PC-9 (cell line): ENCODE measurements around the gene PPP1R13L.

Experiments
- EZH2 ChIP-seq: fragments of 200-600 bp; sonication (generic); IDR thresholded peaks from 2 replicates; pipeline ENCODE4 v1.8.0; 2017; ENCODE audit warnings: antibody characterized with exemption, low read depth
- TF ChIP-seq, protein P1 (sequence below): fragments of 200-600 bp; sonication (generic); conservative IDR thresholded peaks from 2 replicates; pipeline ENCODE4 v1.6.1; 2017; ENCODE audit warnings: mixed run types, antibody characterized with exemption, mild to moderate bottlenecking, moderate library complexity

DNA sequence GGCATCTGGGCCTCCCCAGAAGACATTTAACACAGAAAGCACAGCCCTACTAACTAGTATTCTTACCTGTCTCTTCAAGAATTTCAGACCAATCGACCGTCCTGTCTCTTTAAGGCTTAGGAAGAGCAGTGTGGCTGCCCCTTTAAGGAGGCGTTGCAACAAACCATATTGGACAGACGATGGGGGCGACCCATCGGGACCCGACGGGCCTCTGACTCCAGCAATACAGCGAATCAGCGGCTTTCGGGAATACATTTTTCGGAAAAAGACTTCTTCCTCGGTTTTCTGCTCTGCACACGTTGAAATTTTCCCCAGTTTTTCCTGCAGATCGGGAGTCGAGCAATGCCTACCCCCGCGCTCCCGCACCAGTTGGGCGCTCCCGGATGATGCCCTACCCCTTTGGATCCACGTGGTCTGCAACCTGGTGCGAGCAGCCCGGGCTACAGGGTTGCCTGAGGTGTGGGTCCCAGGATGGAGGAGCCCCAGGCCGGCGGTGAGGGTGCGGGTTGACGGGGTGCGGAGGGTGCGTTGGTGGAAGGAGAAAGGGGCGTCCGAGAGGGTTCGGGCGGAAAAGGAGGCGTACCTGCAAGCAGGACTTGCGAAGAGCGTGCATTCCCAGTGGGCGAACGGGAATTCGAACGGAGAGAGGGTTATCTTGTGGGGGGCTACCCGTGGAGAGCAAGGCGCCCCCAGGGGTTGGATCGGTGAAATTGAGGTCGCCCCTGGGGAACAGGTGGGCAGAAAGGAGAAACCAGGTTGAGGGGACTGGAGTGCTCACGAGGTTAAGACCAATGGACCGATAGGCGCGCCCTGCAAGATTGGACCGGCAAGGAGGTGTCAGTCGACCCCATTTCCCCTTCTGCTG is 1.6 kb upstream of the PPP1R13L start, which contains the start of gene POLR1G:
- TF ChIP-seq, protein P1, sequence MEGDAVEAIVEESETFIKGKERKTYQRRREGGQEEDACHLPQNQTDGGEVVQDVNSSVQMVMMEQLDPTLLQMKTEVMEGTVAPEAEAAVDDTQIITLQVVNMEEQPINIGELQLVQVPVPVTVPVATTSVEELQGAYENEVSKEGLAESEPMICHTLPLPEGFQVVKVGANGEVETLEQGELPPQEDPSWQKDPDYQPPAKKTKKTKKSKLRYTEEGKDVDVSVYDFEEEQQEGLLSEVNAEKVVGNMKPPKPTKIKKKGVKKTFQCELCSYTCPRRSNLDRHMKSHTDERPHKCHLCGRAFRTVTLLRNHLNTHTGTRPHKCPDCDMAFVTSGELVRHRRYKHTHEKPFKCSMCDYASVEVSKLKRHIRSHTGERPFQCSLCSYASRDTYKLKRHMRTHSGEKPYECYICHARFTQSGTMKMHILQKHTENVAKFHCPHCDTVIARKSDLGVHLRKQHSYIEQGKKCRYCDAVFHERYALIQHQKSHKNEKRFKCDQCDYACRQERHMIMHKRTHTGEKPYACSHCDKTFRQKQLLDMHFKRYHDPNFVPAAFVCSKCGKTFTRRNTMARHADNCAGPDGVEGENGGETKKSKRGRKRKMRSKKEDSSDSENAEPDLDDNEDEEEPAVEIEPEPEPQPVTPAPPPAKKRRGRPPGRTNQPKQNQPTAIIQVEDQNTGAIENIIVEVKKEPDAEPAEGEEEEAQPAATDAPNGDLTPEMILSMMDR: no peak
- no peak for TF ChIP-seq EZH2
